ENCODE measurements around the gene ORC3. TPM values are rescaled to one million over a fixed set of nuclear protein-coding genes. Genes with fewer than 3 reads are reported as not detected.

Gene ORC3
- total RNA-seq, 3 donors from 2014 or later (not counting 1 experiment from before 2014, with no cell fraction given), result 13.1 to 13.4 (median 13.3) TPM

DNA sequence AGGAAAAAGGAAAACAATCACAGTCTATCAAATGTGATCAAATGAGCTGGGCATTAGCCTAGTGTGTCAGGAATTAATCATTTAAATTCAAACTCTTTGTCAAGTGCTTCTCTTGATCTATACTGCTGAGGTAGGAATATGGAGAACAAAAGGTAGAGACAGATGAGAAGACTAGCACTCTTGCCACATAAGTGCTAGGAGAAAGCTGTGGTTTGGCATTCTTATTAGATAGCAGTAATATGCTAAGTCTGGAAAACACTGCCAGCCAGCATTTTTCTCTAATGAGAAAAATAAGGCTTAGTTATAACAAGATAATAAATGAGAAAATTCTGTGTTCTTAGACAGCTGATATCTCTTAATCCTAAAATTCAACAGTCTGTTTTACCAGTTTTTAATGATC, 38.9 kb downstream of the ORC3 start:
- no peaks in the 10 kb centered on the region for H3K4me1 ChIP-seq (ENCODE audit: control insufficient read depth, insufficient read depth, low read length)
- H3K36me3 ChIP-seq (ENCODE audit: control insufficient read depth, insufficient read depth, low read length), result peaks cover 6% of the 10 kb centered on the region
- ATAC-seq, result no peak
- Mint-ChIP-seq H3K4me1 (no peaks in the 10 kb centered on the region), H3K27me3 (ENCODE audit: low read depth in 2 of 2) (no peaks in the 10 kb centered on the region), H3K36me3 (no peaks in the 10 kb centered on the region), H3K4me3 (no peak overlapping the region), H3K9me3 (no peaks in the 10 kb centered on the region), H3K27ac (no peak overlapping the region)
- no peak overlapping the region for H3K27ac ChIP-seq (ENCODE audit: low read length)
- H3K9me3 ChIP-seq (ENCODE audit: control insufficient read depth, insufficient read depth, low read length), result no peaks in the 10 kb centered on the region
- H3K27me3 ChIP-seq (ENCODE audit: control insufficient read depth, insufficient read depth, low read length), result no peaks in the 10 kb centered on the region
- intact Hi-C loops (cut with micrococcal nuclease), result no loop called here
- DNase-seq, result no peak
- no peak for TF ChIP-seq CTCF (IDR thresholded peaks at IDR 0.05)
- H3K4me3 ChIP-seq (ENCODE audit: low read length), result no peak overlapping the region

DNA sequence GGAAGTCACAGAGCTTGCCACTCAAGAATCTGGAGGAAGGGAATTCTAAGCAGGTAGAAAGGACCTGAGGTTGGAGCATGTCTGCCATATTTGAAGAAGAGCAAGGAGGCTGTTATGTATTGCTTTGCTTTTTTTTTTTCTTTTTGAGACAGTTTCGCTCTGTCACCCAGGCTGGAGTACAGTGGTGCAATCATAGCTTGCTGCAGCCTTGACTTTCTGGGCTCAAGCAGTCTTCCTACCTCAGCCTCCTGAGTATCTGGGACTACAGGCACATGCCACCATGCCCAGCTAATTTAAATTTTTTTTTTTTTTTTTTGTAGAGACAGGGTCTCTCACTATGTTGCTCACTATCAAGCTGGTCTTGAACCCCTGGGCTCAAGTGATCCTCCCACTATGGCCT, 40.8 kb downstream of the ORC3 start:
- H3K36me3 ChIP-seq (ENCODE audit: control insufficient read depth, insufficient read depth, low read length), result peaks cover 6% of the 10 kb centered on the region
- no peak for ATAC-seq

DNA sequence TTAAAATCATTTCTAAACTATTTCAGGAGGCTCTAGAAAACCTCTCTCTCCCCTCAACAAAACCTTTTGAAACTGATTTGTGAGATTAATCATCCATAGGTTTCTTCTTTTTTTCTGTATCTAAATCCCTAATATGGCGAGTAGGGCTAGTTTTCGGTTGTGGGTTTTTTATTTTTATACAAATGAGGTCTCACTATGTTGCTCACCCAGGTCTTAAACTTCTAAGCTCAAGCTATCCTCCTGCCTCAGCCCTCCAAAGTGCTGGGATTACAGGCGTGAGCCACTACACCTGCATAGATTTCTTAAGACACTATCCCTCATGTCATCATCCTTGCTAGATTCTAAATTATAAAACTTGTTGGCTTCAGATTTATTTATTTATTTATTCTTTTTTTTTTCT, 43.9 kb downstream of the ORC3 start:
- no peaks in the 10 kb centered on the region for H3K27me3 ChIP-seq (ENCODE audit: control insufficient read depth, insufficient read depth, low read length)
- intact Hi-C loops (cut with micrococcal nuclease), result no loop called here
- Mint-ChIP-seq H3K9me3 (no peaks in the 10 kb centered on the region), H3K36me3 (no peaks in the 10 kb centered on the region), H3K27ac (no peak overlapping the region), H3K4me3 (no peak overlapping the region), H3K4me1 (no peaks in the 10 kb centered on the region), H3K27me3 (ENCODE audit: low read depth in 2 of 2) (no peaks in the 10 kb centered on the region)
- H3K4me1 ChIP-seq (ENCODE audit: control insufficient read depth, insufficient read depth, low read length), result no peaks in the 10 kb centered on the region
- peaks cover 5% of the 10 kb centered on the region for H3K36me3 ChIP-seq (ENCODE audit: control insufficient read depth, insufficient read depth, low read length)
- WGBS (ENCODE audit: insufficient coverage), result 100% methylated on average over 1 of the region's 3 CpGs
- ATAC-seq (no peak), DNase-seq (no peak)
- H3K9me3 ChIP-seq (ENCODE audit: control insufficient read depth, insufficient read depth, low read length), result no peaks in the 10 kb centered on the region
- no peak overlapping the region for H3K27ac ChIP-seq (ENCODE audit: low read length)
- TF ChIP-seq CTCF (IDR thresholded peaks at IDR 0.05), result no peak
- H3K4me3 ChIP-seq (ENCODE audit: low read length), result no peak overlapping the region

More for the DNA sequence above, 40.8 kb downstream of the ORC3 start:
- no peak overlapping the region for H3K4me3 Mint-ChIP-seq
- no peaks in the 10 kb centered on the region for H3K27me3 Mint-ChIP-seq (ENCODE audit: low read depth in 2 of 2)
- H3K4me1 ChIP-seq (ENCODE audit: control insufficient read depth, insufficient read depth, low read length), result no peaks in the 10 kb centered on the region
- H3K4me3 ChIP-seq (ENCODE audit: low read length), result no peak overlapping the region
- 100% methylated on average over 1 of the region's 1 CpG for WGBS (ENCODE audit: insufficient coverage)
- H3K27ac ChIP-seq (ENCODE audit: low read length), result no peak overlapping the region
- H3K9me3 Mint-ChIP-seq, result no peaks in the 10 kb centered on the region
- no peak for TF ChIP-seq CTCF (IDR thresholded peaks at IDR 0.05)
- DNase-seq, result no peak
- no peak overlapping the region for H3K27ac Mint-ChIP-seq
- no peaks in the 10 kb centered on the region for H3K9me3 ChIP-seq (ENCODE audit: control insufficient read depth, insufficient read depth, low read length)
- H3K36me3 Mint-ChIP-seq, result no peaks in the 10 kb centered on the region
- no peaks in the 10 kb centered on the region for H3K27me3 ChIP-seq (ENCODE audit: control insufficient read depth, insufficient read depth, low read length)
- intact Hi-C loops (cut with micrococcal nuclease), result no loop called here
- H3K4me1 Mint-ChIP-seq, result no peaks in the 10 kb centered on the region

DNA sequence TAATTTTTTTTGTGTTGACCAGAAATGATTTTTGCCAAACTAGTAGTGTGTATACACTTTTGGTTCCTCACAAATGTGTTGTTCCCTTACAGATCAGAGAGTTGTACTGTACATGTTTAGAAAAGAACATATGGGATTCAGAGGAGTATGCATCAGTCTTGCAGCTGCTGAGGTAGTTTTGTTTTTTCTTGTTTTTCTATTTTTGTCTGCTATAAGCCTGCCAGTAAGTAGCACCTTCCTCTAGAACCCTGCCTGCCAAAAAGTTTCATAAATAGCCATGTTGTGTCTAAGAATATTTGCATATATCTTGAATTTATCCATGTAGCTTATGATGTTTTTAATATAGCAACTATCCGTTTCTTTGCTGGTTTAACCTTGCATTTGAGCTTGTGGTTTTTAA, 46.4 kb downstream of the ORC3 start:
- Mint-ChIP-seq H3K4me3 (no peak overlapping the region), H3K9me3 (no peaks in the 10 kb centered on the region), H3K27me3 (ENCODE audit: low read depth in 2 of 2) (no peaks in the 10 kb centered on the region), H3K36me3 (no peaks in the 10 kb centered on the region), H3K4me1 (no peaks in the 10 kb centered on the region), H3K27ac (no peak overlapping the region)
- no peaks in the 10 kb centered on the region for H3K4me1 ChIP-seq (ENCODE audit: control insufficient read depth, insufficient read depth, low read length)
- 100% methylated on average over 1 of the region's 1 CpG for WGBS (ENCODE audit: insufficient coverage)
- no peak for TF ChIP-seq CTCF (IDR thresholded peaks at IDR 0.05)
- intact Hi-C loops (cut with micrococcal nuclease), result no loop called here
- no peak overlapping the region for H3K27ac ChIP-seq (ENCODE audit: low read length)
- DNase-seq (no peak), ATAC-seq (no peak)
- no peaks in the 10 kb centered on the region for H3K9me3 ChIP-seq (ENCODE audit: control insufficient read depth, insufficient read depth, low read length)
- H3K4me3 ChIP-seq (ENCODE audit: low read length), result no peak overlapping the region
- no peaks in the 10 kb centered on the region for H3K27me3 ChIP-seq (ENCODE audit: control insufficient read depth, insufficient read depth, low read length)
- H3K36me3 ChIP-seq (ENCODE audit: control insufficient read depth, insufficient read depth, low read length), result peaks cover 3% of the 10 kb centered on the region

Data from natural killer cell (primary cell).